GM19452 (cell line): Measurements from ENCODE around the gene IFT74.
A peak's percentile ranks its signal among the peaks of the same experiment; 100 is the strongest.

ENCODE experiments used
- ATAC-seq: cut with Tn5 transposase; IDR thresholded peaks from one replicate; pipeline ENCODE4 v1.9.1; 2021; ENCODE audit not compliant: unreplicated experiment

Gene IFT74

GRCh38 chr9:26973989-26974388 is 17.8 kb downstream of the IFT74 start:
- no peak for ATAC-seq

DNA sequence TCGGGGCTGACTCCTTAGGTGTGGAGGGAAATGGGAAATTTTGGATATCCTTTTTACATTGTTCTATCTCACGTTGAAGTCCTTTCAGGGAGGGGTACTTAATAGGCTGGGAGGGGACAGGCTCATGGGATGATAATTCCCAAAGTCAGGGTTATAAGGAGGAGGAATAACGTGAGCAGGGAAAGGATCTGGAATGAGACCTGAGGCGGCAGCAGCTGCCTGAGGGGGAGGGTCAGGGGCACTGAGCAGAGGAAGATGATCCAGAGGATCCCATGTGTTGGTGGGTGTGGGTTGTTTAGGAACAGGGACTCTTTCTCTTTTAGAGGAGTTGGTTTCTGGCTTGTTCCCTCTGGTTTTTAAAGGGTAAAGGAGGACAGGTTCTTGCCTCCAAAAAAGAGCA is 18.7 kb downstream of the IFT74 start:
- ATAC-seq, result no peak

DNA sequence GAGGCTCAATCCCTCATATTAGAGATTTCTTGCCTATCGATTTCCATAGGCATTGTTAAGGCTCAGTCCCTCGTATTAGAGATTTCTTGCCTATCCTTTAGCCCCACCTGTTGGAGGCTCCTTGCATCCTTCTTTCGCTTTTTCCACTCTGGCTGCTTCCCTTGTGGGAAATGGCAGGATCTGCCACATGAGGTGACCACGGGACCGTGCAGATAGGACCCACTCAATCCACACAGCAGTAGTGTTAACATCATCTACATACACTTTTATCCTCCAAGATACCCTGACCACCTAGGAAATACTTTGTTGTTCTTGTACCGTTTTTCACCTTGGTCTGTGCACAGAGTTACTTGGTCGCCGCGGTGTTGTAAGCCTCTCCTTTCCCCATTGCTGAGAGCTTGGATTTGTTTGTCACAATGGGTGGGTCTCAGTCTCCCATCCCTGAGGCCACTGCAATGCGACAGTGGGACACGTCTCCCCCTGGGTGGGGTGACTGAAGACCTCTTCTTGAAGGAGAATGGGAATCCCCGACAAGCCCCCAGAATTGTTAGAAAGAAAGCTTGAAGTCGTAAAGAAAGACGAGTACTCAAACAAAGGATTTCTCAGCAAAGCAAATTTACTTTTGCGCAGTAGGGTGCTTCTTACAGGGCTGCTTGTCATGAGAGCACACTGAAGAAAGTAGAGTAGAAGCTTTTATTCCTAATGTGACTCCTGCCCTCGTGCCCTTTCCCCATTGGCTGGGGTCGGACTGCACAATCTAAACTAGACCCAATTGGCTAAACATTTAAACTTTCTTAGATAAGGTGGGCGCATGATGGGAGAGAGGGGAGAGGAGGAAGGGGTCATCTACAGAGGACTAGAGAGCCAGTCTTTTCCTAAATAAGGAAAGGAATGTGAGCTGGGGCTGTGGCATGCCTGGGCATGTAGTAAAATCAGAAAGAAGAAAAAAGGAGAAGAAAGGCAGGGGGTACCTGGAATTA is 19.8 kb downstream of the IFT74 start:
- ATAC-seq, result no peak

- ATAC-seq, result no peak
These were observed 27.1 kb downstream of the IFT74 start for GRCh38 chr9:26983340-26983739.

DNA sequence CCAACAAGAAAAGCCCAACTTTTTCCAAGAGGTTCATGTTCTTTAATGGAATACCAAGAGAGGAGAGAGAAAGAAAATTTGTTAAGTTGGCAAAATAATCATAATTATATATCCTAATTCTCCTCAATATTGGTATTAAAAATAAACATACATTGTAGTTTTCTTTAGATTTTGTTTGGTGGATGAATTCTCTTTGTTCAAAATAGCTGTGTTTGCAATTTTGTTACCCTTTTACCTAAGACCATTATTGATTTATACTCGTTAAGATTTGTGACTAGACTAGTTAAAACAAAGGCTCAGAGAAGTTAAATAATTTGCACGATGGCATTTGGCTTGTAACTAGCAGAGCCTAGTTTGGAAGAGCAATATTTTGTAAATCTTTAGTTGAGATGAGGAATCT is 39.6 kb downstream of the IFT74 start:
- ATAC-seq, result no peak

DNA sequence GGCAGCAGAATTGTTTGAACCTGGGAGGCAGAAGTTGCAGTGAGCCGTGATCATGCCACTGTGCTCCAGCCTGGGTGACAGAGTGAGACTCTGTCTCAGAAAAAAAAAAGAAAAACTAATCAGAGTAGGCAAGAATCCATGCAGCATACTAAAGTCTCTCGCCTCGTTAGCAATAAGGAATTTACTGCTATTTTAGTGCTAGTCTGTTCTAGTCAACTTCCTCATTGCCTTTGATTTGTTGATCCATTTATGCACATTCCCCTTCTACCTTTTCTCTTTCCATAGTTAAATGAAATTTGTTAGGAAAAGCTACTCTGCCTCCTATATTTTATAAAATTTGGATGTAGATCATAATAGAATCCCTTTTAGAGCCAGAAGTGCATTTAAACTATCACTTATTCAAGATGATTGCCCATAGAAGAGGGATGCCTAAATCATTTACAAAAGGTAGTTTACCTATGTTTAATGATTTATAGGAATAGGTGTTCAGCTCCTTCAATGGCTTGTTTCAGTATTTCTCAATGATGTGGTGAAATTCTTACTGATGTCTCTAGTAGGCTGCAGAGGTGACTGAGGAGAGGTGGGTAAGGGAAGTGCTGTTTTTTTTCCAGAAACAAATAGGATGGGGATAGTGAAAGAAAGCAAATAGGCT is 47.3 kb downstream of the IFT74 start:
- no peak for ATAC-seq

- no peak for ATAC-seq
These were observed 49.3 kb downstream of the IFT74 start, which contains the start of gene LRRC19 for GRCh38 chr9:27005491-27005890. Gene LRRC19 (minus strand): TSS chr9:27005672. CDS start chr9:26999694, 5,978 bp downstream.

- ATAC-seq, result no peak
These were observed 63.4 kb downstream of the IFT74 start for GRCh38 chr9:27019589-27019988.

GRCh38 chr9:27022920-27023319 is 66.7 kb downstream of the IFT74 start:
- no peak for ATAC-seq

GRCh38 chr9:27029186-27029585 is 73.0 kb downstream of the IFT74 start:
- no peak for ATAC-seq

GRCh38 chr9:27033815-27034403 is 77.7 kb downstream of the IFT74 start:
- peak; percentile 84 for ATAC-seq

DNA sequence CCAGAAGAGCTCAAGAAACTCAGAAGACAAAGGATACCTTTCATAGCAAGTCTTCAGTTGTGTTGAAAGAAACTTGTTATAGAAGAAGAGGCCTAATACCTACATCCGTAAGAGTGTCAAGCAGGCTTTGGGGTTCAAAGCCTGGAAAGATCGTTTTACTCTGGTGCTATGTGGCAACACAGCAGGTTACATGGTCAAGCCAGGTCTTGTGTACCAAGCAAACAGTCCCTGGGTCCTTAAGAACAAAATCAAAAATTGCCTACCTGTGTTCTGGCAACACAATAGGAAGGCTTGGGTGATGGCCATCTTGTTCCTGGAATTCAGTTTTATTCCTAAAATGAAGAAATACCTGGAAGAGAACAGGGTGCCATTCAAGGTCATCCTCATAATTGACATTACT is 81.3 kb downstream of the IFT74 start:
- no peak for ATAC-seq

DNA sequence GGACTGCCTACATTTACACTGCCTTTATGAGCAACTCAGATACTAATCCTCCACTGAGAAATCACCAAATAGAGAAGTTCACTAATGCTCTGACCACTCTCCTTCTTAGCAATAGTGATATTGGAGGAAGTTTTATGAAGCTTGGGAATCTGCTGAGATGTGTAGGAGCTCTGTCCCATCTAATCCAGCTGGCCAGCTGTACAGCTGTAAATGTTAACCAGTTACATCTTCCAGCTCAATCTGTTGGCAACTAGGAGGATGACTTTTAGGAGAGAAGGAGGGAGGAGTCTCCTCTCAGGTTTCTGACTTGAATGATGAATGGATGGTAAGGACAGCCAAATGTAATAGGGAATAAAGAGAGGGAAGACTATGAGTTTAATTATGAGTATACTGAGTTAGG is 85.5 kb downstream of the IFT74 start:
- ATAC-seq, result no peak

DNA sequence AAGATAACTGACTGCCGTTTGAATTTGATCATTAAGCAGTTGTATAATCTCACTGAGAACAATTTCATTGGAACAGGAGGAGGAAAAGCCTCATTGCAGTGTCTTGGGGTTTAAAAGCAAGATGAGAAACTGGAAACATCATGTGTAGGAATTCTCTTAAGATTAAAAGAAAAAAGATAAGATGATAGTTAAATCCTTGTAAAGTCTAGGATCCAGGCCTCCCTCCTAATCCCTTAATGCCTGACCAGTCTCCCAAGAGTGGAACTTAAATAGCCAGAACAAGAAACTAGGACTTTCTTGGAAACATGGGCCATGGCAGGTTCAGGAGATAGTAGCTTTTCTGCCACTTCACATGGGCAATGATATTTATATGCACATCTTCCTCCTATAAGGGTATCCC is 86.3 kb downstream of the IFT74 start:
- no peak for ATAC-seq

DNA sequence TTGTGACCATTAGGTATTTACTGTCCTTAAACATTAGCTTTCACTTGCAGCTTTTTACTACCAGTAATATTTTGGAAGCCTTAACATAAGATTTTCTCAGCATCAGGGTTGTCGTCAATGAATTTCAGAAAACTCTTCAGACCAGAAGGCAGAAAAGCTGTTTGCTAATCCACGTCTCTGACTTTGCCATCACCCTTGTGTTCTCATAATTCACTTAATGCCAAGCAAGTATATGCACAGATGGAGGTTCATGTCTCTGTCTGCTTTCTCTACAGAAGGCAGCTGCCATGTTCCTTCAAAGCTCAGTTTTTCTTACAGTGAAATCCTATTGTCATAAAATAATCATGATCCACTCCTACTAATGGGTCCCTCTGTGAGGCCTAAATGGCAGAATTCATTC is 87.0 kb downstream of the IFT74 start:
- ATAC-seq, result no peak

GRCh38 chr9:27047136-27047535 is 90.9 kb downstream of the IFT74 start:
- ATAC-seq, result no peak

DNA sequence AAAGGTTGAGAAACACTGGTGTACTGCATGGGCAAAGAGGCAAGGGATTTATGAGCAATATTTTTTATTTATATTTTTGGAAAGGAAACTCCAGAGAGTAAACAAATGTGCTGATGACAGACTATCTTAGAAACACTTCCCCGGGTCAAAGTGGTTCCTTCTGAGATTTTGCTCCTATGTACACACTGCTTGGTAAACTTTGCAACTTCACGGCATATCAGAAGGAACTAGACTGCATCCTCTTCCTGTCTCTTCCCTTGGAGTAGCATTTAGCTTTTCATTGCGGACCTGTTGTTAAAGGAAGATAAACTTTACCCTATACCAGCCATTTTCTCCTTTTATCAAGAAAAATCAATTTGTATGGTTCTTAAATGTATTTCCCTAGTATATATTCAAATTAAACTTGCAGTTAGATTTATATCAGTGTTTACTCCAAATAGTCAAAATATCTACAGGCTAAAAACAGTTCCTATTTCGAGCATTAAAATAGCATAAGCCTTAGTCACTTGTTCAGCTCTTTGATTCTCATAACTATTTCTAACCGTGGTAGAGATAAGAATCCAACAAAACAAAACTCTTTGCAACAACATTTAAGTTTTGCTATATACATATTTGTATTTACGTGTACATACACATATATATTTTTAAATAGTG is 97.3 kb downstream of the IFT74 start:
- no peak for ATAC-seq

DNA sequence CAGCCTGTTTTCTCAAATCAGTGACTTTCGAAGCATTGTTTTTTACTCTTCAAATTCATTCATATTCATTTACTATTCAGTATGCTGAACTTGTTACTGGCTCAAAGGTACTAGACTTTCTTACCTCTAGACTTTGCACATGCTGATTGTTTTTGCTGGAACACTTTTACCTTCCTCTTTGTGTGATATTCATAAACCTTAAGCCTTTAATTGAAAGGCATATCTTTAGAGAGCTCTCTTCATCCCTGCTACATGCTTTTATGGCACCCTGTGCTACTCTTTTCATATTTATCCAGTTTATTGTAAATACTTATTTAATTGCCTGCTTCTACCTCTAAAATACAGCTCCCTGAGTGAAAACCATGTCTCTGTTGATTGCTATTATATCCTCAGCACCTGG is 97.9 kb downstream of the IFT74 start:
- ATAC-seq, result no peak

GRCh38 chr9:27054841-27055240 is 98.6 kb downstream of the IFT74 start:
- ATAC-seq, result no peak

DNA sequence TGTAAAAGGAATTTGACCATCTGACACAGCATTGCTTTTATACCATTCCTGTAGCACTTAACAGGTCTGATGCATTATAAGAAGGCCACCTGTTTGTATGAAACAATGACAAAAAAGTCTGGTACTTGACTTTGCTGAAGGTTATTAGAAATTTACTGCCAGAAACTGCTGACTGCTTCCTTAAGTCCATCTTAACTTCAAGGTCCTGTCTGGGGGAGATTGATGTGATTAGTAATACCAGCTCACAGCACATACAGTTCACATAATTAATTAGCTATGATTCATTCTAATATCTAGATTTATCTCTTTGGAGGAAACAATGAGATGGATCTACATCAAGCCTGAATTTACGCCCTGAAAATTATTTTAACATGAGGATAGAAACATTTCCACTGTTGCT is 103.2 kb downstream of the IFT74 start:
- ATAC-seq, result no peak

DNA sequence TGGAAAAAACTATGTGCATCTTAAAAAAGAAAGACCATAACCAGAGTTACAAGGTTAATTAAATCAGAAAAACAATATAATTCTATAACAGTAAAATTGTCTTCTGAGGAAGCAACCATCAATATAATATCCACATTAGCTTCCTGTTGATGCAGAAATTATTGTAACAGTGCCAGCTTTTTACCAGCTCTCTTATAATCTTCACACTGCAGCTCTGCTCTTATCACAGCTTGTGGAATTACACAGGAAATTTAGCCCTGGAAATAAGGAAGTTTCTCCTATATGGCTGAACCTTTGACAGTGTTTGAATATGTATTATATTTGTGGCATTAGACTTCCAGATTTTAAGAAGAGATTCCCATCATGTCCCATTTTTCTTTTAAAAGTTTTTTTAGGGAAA is 103.7 kb downstream of the IFT74 start:
- no peak for ATAC-seq
